Right forelimb (tissue), 1 donor: ENCODE measurements around the gene RFX3.
A peak's percentile ranks its signal among the peaks of the same experiment; 100 is the strongest.

Source experiments
- DNase-seq: peaks from one replicate; pipeline ENCODE4 v3.0.0-alpha.2; 2018

Gene RFX3

DNA sequence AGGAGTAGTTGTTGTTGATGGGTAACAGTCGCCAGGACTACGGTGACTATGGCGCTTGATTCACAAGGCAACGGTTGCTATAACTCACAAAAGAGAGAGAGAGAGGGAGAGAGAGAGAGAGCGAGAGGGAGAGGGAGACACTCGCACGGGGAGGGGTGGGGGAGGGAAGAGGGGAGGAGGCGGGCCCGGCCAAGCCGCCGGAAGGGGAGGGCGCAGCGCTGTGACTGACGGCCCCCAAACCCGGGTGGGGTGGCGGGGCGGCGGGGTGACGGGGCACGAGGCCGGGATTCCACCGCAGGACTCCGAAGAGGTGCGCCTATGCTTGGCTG is at the start of gene RFX3:
RFX3 (minus strand) TSS at position 166 of the 329 bp plus-strand sequence. CDS start 130,413 bp downstream, outside the sequence.
- peak; percentile 95 for DNase-seq

- no peak for DNase-seq
Observed at GRCh38 chr9:3571500-3571899, 45.7 kb upstream of the RFX3 start.

DNA sequence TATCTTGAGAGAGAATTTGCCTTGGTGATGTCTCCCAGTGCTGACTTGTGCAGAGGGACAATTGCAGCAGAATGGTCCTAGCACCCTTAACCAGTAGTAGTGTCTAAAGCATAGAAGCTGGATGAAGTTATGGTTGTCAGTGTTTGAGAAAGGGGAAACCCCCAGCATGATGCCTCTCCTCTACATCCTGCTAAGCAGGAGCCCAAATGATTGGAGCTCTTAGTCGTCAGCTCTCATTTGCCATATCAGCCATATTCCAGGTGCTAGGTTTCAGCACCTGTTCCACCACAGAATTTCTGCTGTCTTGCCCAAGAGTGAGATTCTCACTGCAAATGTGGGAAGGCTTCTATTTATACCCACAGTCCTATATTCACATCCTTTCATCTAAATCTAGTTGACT is 43.7 kb upstream of the RFX3 start:
- DNase-seq: no peak

DNA sequence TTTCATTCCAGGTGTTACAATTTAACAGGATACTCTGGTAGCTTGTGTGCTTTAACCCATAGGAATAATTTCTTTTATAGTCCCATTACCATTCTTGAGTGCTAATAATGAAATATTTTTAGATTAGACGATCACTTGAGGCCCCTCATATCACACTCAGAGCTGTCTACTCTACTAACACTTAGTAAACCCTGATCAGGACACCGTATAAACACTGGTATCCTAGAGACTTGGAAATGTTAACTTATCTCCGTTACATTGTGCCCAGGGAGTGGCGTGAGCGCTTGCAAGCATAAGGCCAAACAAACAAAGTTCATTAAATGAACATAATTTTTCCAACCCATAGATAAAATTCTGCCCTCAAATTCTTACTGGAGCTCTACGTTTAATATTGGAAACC is 42.2 kb upstream of the RFX3 start:
- no peak for DNase-seq

GRCh38 chr9:3553076-3553765 is 27.4 kb upstream of the RFX3 start:
- DNase-seq: no peak

DNA sequence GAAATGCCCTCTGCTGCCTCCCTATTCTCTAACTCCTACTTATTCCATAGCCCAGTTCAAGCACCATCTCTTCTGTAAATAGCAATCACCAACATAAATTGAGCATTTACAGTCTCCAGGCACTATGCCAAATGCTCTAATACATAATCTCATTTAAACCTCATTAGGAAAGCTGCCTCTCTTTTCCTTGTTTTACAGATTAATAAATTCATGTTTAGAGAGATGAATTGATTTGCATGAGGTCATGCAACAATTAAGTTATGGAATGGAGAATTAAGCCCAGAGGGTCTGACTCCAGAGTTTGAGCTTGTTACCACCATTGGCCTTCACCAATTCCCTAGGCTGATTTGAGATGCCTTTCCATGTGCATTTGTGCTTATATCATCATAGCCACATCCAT is 23.4 kb upstream of the RFX3 start:
- no peak for DNase-seq

- DNase-seq: no peak
Observed at GRCh38 chr9:3548648-3549047, 22.8 kb upstream of the RFX3 start.

- no peak for DNase-seq
Observed at GRCh38 chr9:3541206-3541605, 15.4 kb upstream of the RFX3 start.

DNA sequence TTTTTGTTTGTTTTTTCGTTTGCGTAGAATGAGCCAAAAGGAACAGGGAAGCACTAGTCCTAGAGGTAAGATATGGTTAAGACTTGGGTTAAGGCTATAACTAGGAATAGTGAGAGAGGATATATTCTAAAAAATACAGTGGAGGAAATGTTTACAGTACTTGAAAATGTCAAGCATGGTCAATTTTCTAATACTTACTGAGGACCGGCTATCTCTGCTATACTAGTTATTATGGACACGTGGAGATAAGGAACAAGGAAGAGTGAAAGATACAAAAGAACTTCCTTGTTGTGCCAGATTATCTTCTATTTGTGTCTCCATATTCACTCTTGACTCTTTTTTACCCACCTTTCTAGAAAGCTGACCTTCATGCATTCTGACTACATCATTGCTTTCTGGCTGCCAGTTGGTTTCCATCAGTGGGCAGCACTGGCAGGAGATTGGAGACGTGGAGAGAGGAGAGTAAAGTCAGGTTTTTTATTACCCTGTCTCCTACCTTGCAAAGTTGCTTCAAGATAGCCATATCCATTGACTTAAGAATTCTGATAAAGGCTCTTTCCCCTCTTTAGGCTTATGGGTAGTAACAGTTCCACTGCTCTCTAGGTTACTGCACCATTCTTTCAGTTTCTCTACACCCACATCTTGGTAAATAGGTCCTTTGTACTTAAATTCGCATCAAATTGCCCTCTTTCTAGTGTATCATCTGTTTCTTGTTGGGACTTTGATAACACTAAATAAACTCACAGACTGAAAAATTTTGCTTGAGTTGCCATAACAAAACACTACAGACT is 9.0 kb upstream of the RFX3 start:
- no peak for DNase-seq

DNA sequence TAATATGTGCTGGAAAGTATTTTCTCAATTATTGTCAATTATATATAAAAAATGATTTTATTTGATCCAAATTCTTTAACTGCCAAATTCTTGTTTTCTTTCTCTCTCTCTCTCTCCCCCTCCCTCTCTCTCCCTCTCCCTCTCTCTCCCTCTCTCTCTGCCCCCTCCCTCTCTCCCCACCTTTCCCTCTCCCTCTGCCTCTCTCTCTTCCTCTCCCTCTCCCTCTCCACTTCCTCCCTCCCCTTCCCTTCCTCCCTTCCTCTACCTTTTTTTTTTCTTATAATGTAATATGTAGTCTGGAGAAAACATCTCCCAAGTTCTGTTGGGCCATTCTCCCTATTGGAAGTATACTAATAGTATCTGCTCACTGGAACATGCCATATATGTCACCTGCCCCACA is 6.4 kb upstream of the RFX3 start:
- DNase-seq: no peak

- no peak for DNase-seq
Observed at GRCh38 chr9:3528451-3528850, 2.6 kb upstream of the RFX3 start.

- DNase-seq: peak; percentile 71
Observed at GRCh38 chr9:3526997-3527940, 1.5 kb upstream of the RFX3 start.

- peak; percentile 96 for DNase-seq
Observed at GRCh38 chr9:3526165-3526996, 580 bp upstream of the RFX3 start.

DNA sequence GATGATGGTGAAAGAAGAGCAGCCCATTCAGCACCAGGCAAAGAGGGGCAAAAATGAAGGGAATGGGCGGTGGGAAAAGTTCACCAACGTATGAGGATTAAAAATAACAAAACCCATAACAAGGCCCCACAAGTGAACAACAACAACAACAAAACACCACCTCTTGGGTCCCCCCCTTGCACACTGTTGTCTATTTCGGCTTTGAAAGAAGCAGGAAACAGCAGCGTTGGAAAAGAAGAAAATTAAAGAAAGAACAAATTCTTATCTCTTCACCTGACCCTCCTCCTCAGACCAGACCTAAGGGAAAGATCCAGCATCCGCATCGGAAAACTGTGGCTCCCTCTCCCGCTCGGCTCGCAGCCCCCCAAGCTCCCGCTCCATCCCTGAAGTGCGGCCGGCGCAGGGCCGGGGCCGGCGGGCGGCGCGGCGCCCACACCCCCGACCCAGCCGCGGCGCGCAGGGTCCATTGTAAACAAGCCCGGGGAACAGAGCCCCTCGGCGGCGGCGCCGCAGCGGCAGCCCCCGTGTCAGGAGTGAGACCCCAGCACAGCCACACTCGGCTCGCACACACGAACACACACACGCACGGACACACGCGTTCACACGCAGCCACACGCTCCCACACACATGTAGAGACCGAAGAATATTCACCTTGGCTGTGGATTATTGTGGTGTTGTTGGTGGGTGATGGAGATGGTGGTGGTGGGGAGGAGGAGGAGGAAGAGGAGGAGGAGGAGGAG is 535 bp downstream of the RFX3 start:
- DNase-seq: no peak

DNA sequence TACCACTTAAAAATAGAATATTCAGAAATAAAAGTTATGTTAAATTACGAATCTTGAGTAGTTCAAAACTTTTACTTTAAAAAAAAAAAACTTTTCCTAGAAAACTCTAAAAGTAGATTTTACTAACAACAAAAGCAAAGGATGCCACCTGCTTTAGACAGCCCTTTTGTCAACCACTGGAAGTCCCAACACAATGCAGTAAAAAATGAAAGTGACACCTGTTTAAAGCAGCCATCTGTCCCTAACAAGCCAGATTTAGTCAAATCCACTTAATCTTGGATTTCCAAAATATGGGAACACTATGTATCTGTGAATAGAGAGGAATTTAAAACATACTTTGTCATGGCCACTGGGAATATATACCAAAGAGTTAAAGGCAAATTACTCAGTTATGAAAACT is 3.8 kb downstream of the RFX3 start:
- no peak for DNase-seq

- no peak for DNase-seq
Observed at GRCh38 chr9:3520564-3520963, 5.2 kb downstream of the RFX3 start.

GRCh38 chr9:3517377-3518048 is 8.3 kb downstream of the RFX3 start:
- DNase-seq: no peak

- no peak for DNase-seq
Observed at GRCh38 chr9:3516667-3517330, 9.0 kb downstream of the RFX3 start.

GRCh38 chr9:3515405-3515804 is 10.4 kb downstream of the RFX3 start:
- no peak for DNase-seq

GRCh38 chr9:3514786-3515185 is 11.0 kb downstream of the RFX3 start:
- no peak for DNase-seq
